ENCODE data around the gene NUP210L.

The NUP210L gene

GRCh38 chr1:154012129-154012528 is 142.7 kb downstream of the NUP210L start:
- H3K36me3 ChIP-seq (ENCODE audit: control insufficient read depth in 2 of 2, insufficient read depth in 1 of 2, low read length in 2 of 2) = no peaks in the 10 kb centered on the region
- H3K9me3 ChIP-seq (ENCODE audit: control insufficient read depth, insufficient read depth, low read depth, low read length) = no peaks in the 10 kb centered on the region
- no peak for TF ChIP-seq ZNF529 (tag by site-specific recombination; IDR thresholded peaks at IDR 0.05; ENCODE audit: insufficient replicate concordance)
- no peak for TF ChIP-seq ZNF548 (tag by site-specific recombination; IDR thresholded peaks at IDR 0.05)
- TF ChIP-seq ZNF335 (tag by site-specific recombination; conservative IDR thresholded peaks at IDR 0.05) = no peak
- no peak for TF ChIP-seq ZNF510 (tag by site-specific recombination; IDR thresholded peaks at IDR 0.05; ENCODE audit: insufficient replicate concordance)
- TF ChIP-seq OSR2 (tag by site-specific recombination; IDR thresholded peaks at IDR 0.05) = no peak
- CTCF ChIA-PET = no interaction called here
- POLR2A ChIA-PET = interaction anchor here (1.6 kb wide), 1 partner anchor 22 kb away, joined by 3 read pairs; the partner anchor contains the start of gene RPS27
- H3K27ac ChIP-seq (ENCODE audit: extremely low read depth, low read depth, low read length) = no peak overlapping the region
- H3K4me1 ChIP-seq (ENCODE audit: control insufficient read depth, insufficient read depth, low read length) = no peaks in the 10 kb centered on the region
- no peak overlapping the region for H3K4me3 ChIP-seq (ENCODE audit: low read depth, low read length)

GRCh38 chr1:154006136-154006535 is 148.7 kb downstream of the NUP210L start:
- Histone ChIP-seq H3K9me3 (ENCODE audit: control insufficient read depth, insufficient read depth, low read depth, low read length) (no peaks in the 10 kb centered on the region), H3K4me1 (ENCODE audit: control insufficient read depth, insufficient read depth, low read length) (no peaks in the 10 kb centered on the region), H3K36me3 (ENCODE audit: control insufficient read depth in 2 of 2, insufficient read depth in 1 of 2, low read length in 2 of 2) (no peaks in the 10 kb centered on the region), H3K27ac (ENCODE audit: extremely low read depth, low read depth, low read length) (no peak overlapping the region), H3K4me3 (ENCODE audit: low read depth, low read length) (no peak overlapping the region)
- CTCF ChIA-PET = no interaction called here
- POLR2A ChIA-PET = no interaction called here
- TF ChIP-seq ZNF837 (tag by site-specific recombination; IDR thresholded peaks at IDR 0.05) (no peak), ZNF704 (tag by site-specific recombination; IDR thresholded peaks at IDR 0.05) (no peak), HOXC10 (CRISPR knock-in tag; IDR thresholded peaks at IDR 0.05) (no peak), ZNF571 (tag by site-specific recombination; IDR thresholded peaks at IDR 0.05) (no peak), ZNF398 (tag by site-specific recombination; IDR thresholded peaks at IDR 0.05) (no peak), KLF10 (tag by site-specific recombination; IDR thresholded peaks at IDR 0.05) (no peak), RBAK (tag by site-specific recombination; IDR thresholded peaks at IDR 0.05) (no peak), ZNF248 (tag by site-specific recombination; IDR thresholded peaks at IDR 0.05) (no peak), SALL2 (tag by site-specific recombination; IDR thresholded peaks at IDR 0.05; ENCODE audit: borderline replicate concordance) (no peak), KLF7 (tag by site-specific recombination; IDR thresholded peaks at IDR 0.05; ENCODE audit: borderline replicate concordance) (no peak), GFI1B (tag by site-specific recombination; IDR thresholded peaks at IDR 0.05) (no peak), ZNF843 (tag by site-specific recombination; IDR thresholded peaks at IDR 0.05) (no peak), ZNF624 (tag by site-specific recombination; IDR thresholded peaks at IDR 0.05) (no peak), ZBTB11 (tag by site-specific recombination; conservative IDR thresholded peaks at IDR 0.05; ENCODE audit: low read depth) (no peak), ZNF560 (tag by site-specific recombination; IDR thresholded peaks at IDR 0.05; ENCODE audit: borderline replicate concordance) (no peak)
